GM12872 (cell line): Measurements from ENCODE around the gene PRCC.

Experiments
- CTCF ChIP-seq: IDR thresholded peaks from 3 replicates; pipeline ENCODE4 v1.5.1; 2011; ENCODE audit warnings: low read depth, mild to moderate bottlenecking, low read length, moderate library complexity; ENCODE audit not compliant: insufficient read depth

PRCC gene

GRCh38 chr1:156760092-156760795, 7.1 kb upstream of the PRCC start:
- no peak for TF ChIP-seq CTCF

GRCh38 chr1:156760796-156761104, 6.6 kb upstream of the PRCC start:
- TF ChIP-seq CTCF, result no peak

DNA sequence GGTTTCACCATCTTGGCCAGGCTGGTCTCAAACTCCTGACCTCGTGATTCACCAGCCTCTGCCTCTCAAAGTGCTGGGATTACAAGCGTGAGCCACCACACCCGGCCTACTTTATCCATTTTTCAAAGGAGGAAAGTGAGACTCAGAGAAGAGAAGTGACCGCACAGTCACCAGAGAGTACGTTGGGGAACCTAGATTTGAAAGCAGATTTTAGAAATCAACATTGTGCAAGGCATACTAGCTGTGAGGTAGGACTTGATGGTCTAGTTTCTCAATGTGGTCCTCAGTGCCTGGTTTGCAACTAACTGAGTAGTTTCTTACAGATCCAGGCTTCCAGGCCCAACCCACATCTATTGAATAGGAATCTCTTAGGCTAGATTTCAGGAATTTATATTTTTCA, 1.7 kb upstream of the PRCC start:
- TF ChIP-seq CTCF, result no peak

GRCh38 chr1:156766298-156767100, 836 bp upstream of the PRCC start:
- no peak for TF ChIP-seq CTCF

DNA sequence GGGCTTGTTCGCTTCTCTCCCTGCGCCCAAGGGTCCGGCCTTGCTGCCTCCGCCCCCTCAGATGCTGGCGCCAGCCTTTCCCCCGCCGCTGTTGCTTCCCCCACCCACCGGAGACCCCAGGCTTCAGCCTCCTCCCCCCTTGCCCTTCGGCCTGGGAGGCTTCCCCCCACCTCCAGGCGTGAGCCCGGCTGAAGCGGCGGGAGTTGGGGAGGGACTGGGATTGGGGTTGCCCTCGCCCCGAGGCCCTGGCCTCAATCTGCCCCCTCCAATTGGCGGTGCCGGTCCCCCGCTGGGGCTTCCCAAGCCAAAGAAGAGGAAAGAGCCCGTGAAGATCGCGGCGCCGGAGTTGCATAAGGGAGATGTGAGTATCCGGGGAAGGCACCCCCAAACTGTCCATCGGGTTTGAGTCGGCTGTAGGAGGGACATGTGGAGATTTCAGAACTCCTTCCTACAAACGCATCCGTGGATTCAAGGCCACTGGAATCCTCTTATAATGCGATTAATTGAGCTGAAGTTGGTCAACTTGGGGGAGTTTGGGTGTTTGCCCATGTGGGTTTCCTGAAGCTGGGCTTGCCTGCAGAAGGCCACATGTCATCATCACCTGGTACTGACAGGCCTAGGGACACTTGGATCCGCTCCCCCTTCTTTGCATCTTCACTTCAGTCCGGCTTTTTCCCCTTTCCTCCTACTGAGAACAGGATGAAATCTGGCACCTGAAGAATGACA, 707 bp downstream of the PRCC start:
- no peak for TF ChIP-seq CTCF

DNA sequence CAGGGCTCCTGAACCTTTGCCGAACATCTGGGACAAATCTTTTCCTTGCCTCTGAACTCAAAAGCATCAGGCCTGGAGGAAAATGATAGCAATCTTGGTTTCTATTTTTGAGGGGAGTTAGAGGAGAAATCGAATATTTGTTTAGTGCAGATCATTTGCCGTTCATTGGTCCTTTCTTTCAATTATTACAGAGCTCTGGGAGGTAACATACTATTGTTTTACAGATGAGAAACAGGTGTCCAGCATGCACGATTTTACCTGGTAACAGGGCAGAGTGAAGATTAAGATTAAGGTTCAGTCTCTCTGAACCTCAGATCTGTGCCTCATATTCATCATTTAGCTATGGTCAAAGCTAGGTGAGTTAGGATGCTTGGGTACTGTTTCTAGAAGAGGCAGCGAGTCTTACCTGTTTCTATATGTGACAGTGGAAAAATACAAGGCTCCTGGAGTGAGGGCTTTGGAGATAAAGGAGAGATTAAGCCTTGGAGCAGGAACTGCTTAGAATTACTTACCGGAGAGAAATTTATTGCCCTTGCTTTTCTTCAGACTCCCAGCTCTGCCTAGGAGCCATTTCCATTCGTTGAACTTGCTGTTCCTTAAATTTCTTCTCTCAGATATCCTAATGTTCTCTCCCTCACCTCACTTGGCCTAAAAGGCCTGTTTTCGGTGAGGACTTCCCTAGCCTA, 1.4 kb downstream of the PRCC start:
- TF ChIP-seq CTCF, result no peak

- no peak for TF ChIP-seq CTCF
Observed at GRCh38 chr1:156772222-156772621, 4.9 kb downstream of the PRCC start.
